GM12878 (cell line): ENCODE data around the gene CD96. TPM values are rescaled to one million over a fixed set of nuclear protein-coding genes. Genes with fewer than 3 reads are reported as not detected.
"Not testable (repeated sequence)": the region's sequence is repeated elsewhere in the genome, so short reads cannot be mapped to it uniquely, and the experiment has no call there.

ENCODE experiments used
- ATAC-seq: fragments of 200-7000 bp; cut with Tn5 transposase; 3 replicates; pipeline ENCODE4 v1.9.1; 2020; ENCODE audit warnings: mild to moderate bottlenecking, moderate library complexity
- BruUV-seq: library from RNA; stranded (reverse); fragments of 400-500 nt; replicated peaks from 2 replicates; lab custom pipeline; 2021; lab: Mats Ljungman, UMichigan
- CTCF ChIA-PET: fragments of 300-600 bp; sonication (Branson Sonifier 250); formaldehyde crosslinking; extraction: SDS; loops from one replicate; lab custom pipeline; 2021; ENCODE audit warnings: inconsistent platforms; lab: Yijun Ruan, JAX
- POLR2A ChIA-PET: fragments of 350-600 bp; formaldehyde crosslinking; extraction: SDS; loops from one replicate; lab custom pipeline; 2021; ENCODE audit warnings: inconsistent platforms; lab: Charles Lee
- RAD21 ChIA-PET: fragments of 300-600 bp; sonication (Branson Sonifier 250); formaldehyde crosslinking; loops from one replicate; lab custom pipeline; 2023; ENCODE audit warnings: antibody characterized with exemption; ENCODE audit not compliant: unreplicated experiment; lab: Charles Lee
- SMC1A ChIA-PET: fragments of 300-600 bp; sonication (Branson Sonifier 250); formaldehyde crosslinking; loops from one replicate; lab custom pipeline; 2023; ENCODE audit not compliant: unreplicated experiment, uncharacterized antibody; lab: Charles Lee
- DNase-seq: peaks from one replicate; pipeline ENCODE4 v3.0.0-alpha.2; 2011; ENCODE audit warnings: low read depth, low spot score
- FAIRE-seq: peaks from 3 replicates; lab custom pipeline; 2011; peaks lifted over from hg19 to GRCh38; lab: Jason Lieb, UNC
- H2AFZ ChIP-seq: 2 replicates; pipeline ENCODE4 v1.6.0; 2011; ENCODE audit warnings: low read depth, low read length, control low read depth; ENCODE audit not compliant: control insufficient read depth
- H3K27ac ChIP-seq: 2 replicates; pipeline ENCODE4 v1.5.1; 2011; ENCODE audit warnings: control low read depth; ENCODE audit not compliant: control insufficient read depth, insufficient read depth
- H3K27me3 ChIP-seq, 2 experiments: replicated peaks in 1 of 2; 2 replicates each; pipeline versions ENCODE4 v1.6.0 to v1.6.1; 2011; ENCODE audit warnings: low read length in 1 of 2; ENCODE audit not compliant: control insufficient read depth in 2 of 2, insufficient read depth in 2 of 2
- H3K36me3 ChIP-seq, 2 experiments: 2 replicates each; pipeline ENCODE4 v1.5.1; 2011; ENCODE audit warnings: low read length in 1 of 2; ENCODE audit not compliant: control insufficient read depth in 2 of 2, insufficient read depth in 2 of 2
- H3K4me1 ChIP-seq: 2 replicates; pipeline ENCODE4 v1.6.1; 2011; ENCODE audit warnings: mild to moderate bottlenecking, low read length, moderate library complexity, mixed read lengths; ENCODE audit not compliant: control insufficient read depth, insufficient read depth
- H3K4me2 ChIP-seq: 2 replicates; pipeline ENCODE4 v1.6.0; 2011; ENCODE audit warnings: control low read depth; ENCODE audit not compliant: control insufficient read depth, insufficient read depth
- H3K4me3 ChIP-seq: fragments of 200-600 bp; sonication (generic); 2 replicates; pipeline ENCODE4 v1.5.1; 2016
- H3K79me2 ChIP-seq: 2 replicates; pipeline ENCODE4 v1.6.0; 2011; ENCODE audit warnings: low read length; ENCODE audit not compliant: control insufficient read depth, insufficient read depth
- H3K9ac ChIP-seq: 2 replicates; pipeline ENCODE4 v1.8.0; 2011; ENCODE audit warnings: low read length, control low read depth, mixed read lengths; ENCODE audit not compliant: control insufficient read depth, insufficient read depth
- H3K9me3 ChIP-seq: replicated peaks from 3 replicates; pipeline ENCODE4 v1.5.1; 2011; ENCODE audit warnings: mild to moderate bottlenecking, low read length; ENCODE audit not compliant: control insufficient read depth, insufficient read depth
- H4K20me1 ChIP-seq: 2 replicates; pipeline ENCODE4 v1.6.0; 2011; ENCODE audit not compliant: control insufficient read depth, insufficient read depth
- NFXL1 ChIP-seq: fragments of 450-650 bp; IDR thresholded peaks from 2 replicates; pipeline ENCODE4 v1.6.1; 2017; ENCODE audit warnings: antibody characterized with exemption, mild to moderate bottlenecking, borderline replicate concordance
- NR2F1 ChIP-seq: fragments of 450-650 bp; conservative IDR thresholded peaks from 2 replicates; pipeline ENCODE4 v1.6.1; 2017; ENCODE audit warnings: mild to moderate bottlenecking
- RAD21 ChIP-seq: IDR thresholded peaks from 2 replicates; pipeline ENCODE4 v1.6.1; 2011; ENCODE audit warnings: mild to moderate bottlenecking, low read depth, low read length, moderate library complexity; ENCODE audit not compliant: insufficient read depth
- SREBF2 ChIP-seq: IDR thresholded peaks from 2 replicates; pipeline ENCODE4 v1.6.1; 2012; ENCODE audit warnings: mild to moderate bottlenecking, low read length
- WGBS: methylation state at CpG from one replicate; pipeline ENCODE4 v1.1.6; 2016; ENCODE audit warnings: low lambda C conversion rate; ENCODE audit not compliant: insufficient replicate concordance, insufficient coverage; ENCODE audit errors: missing lambda C conversion rate; 5-methylcytosine and 5-hydroxymethylcytosine counted together
- in situ Hi-C: fragments of 300-500 bp; cut with MboI; formaldehyde crosslinking; loops from 9 replicates; pipeline ENCODE4 v1.14.3; 2018; ENCODE audit warnings: mixed read lengths
- intact Hi-C: fragments of 100-400 bp; cut with micrococcal nuclease; formaldehyde crosslinking; loops from one replicate; pipeline ENCODE4 v1.14.2; 2022; ENCODE audit not compliant: unreplicated experiment
- polyA plus RNA-seq, 11 experiments: library from polyadenylated mRNA; depleted of rRNA in 4 of 11; unstranded in 6 of 11; stranded (reverse) in 5 of 11; fragments of >200 nt; fragmentation: Nextera tagmentation in 4 of 11; fragmentation: Illumina TruSeq in 1 of 11; extraction: Ambion mirVana in 4 of 11; extraction: Trizol in 1 of 11; gene quantifications; 1 replicate in 1 of 11; 2 replicates in 10 of 11; pipeline versions ENCODE4 v1.2.1 to v1.2.3, GENCODE V29; 2011 to 2016; ENCODE audit warnings: inconsistent platforms in 2 of 11, missing spikeins in 2 of 11, low read depth in 1 of 11
- total RNA-seq, 4 experiments: library from RNA; depleted of rRNA in 3 of 4; stranded (reverse); fragments of >200 nt in 3 of 4; fragmentation: Illumina TruSeq in 1 of 4; extraction: Trizol in 1 of 4; gene quantifications; 2 replicates each; pipeline versions ENCODE4 v1.2.1 to v1.2.3, GENCODE V29; 2013 to 2021
- TF ChIP-seq, protein P1 (sequence below): fragments of 450-650 bp; IDR thresholded peaks from 2 replicates; pipeline ENCODE4 v1.6.1; 2017; ENCODE audit warnings: mild to moderate bottlenecking, moderate library complexity
- TF ChIP-seq, protein P2 (sequence below): IDR thresholded peaks from 2 replicates; pipeline ENCODE4 v1.6.1; 2011; ENCODE audit warnings: low read depth, mild to moderate bottlenecking, low read length, moderate library complexity, borderline replicate concordance; ENCODE audit errors: extremely low read depth

Gene CD96
- total and polyA plus RNA-seq, 10 of the 15 experiments (the other 5 are each of a cell fraction or from before 2014, with no cell fraction given): 0.13 to 10.1 (median 0.47) TPM

DNA sequence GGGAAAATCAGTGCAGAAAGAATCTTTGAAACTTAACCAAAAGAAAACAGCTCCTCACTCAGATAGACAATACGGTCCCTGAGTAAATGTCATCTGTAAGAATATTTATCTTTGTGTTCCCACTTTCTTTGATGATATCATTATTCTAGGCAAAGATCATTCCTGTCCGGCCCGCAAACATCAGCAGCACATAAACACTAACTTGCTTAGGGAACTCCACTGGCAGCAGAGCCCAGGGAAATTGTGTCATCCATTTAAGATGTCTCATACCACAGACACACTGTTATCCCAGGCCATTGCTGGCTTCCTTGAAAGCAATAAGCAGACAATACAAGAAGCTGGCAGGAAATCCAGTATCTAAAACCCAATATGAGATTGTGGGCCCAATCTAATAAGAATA is 20.1 kb upstream of the CD96 start (continued):
- TF ChIP-seq, protein P1, sequence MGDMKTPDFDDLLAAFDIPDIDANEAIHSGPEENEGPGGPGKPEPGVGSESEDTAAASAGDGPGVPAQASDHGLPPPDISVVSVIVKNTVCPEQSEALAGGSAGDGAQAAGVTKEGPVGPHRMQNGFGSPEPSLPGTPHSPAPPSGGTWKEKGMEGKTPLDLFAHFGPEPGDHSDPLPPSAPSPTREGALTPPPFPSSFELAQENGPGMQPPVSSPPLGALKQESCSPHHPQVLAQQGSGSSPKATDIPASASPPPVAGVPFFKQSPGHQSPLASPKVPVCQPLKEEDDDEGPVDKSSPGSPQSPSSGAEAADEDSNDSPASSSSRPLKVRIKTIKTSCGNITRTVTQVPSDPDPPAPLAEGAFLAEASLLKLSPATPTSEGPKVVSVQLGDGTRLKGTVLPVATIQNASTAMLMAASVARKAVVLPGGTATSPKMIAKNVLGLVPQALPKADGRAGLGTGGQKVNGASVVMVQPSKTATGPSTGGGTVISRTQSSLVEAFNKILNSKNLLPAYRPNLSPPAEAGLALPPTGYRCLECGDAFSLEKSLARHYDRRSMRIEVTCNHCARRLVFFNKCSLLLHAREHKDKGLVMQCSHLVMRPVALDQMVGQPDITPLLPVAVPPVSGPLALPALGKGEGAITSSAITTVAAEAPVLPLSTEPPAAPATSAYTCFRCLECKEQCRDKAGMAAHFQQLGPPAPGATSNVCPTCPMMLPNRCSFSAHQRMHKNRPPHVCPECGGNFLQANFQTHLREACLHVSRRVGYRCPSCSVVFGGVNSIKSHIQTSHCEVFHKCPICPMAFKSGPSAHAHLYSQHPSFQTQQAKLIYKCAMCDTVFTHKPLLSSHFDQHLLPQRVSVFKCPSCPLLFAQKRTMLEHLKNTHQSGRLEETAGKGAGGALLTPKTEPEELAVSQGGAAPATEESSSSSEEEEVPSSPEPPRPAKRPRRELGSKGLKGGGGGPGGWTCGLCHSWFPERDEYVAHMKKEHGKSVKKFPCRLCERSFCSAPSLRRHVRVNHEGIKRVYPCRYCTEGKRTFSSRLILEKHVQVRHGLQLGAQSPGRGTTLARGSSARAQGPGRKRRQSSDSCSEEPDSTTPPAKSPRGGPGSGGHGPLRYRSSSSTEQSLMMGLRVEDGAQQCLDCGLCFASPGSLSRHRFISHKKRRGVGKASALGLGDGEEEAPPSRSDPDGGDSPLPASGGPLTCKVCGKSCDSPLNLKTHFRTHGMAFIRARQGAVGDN: no peak
- TF ChIP-seq NFXL1: no peak
- TF ChIP-seq SREBF2: no peak
- TF ChIP-seq RAD21: no peak
- TF ChIP-seq, protein P2, sequence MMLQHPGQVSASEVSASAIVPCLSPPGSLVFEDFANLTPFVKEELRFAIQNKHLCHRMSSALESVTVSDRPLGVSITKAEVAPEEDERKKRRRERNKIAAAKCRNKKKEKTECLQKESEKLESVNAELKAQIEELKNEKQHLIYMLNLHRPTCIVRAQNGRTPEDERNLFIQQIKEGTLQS: no peak
- TF ChIP-seq NR2F1: no peak
- TF ChIP-seq, all 136 proteins: peak for 0

DNA sequence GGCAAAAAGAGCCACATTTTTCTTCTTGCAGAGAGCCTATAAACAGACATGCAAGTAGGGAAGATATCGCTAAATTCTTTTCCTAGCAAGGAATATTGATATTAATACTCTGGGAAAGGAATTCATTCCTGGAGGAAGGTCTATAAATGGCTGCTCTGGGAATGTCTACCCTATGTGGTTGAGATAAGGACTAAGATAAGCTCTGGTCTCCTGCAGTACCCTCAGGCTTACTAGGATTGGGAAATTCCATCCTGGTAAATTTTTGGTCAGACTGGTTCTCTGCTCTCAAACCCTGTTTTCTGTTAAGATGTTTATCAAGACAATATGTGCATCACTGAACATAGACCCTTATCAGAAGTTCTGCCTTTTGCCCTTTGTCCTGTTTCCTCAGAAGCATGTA is 17.5 kb upstream of the CD96 start:
- H3K4me3 ChIP-seq, H3K27me3 ChIP-seq, FAIRE-seq, H3K36me3 ChIP-seq, H3K9me3 ChIP-seq, H4K20me1 ChIP-seq, RAD21 ChIA-PET, ATAC-seq, H3K9ac ChIP-seq, BruUV-seq, H3K4me1 ChIP-seq, intact Hi-C loops, H2AFZ ChIP-seq, H3K79me2 ChIP-seq, in situ Hi-C loops, DNase-seq, POLR2A ChIA-PET, H3K4me2 ChIP-seq, H3K27ac ChIP-seq: not testable (repeated sequence)
- ChIA-PET CTCF (interaction anchor here (1.4 to 2.5 kb wide), 2 partner anchors 15 to 20 kb away, joined by 3 to 16 read pairs; no protein-coding TSS in a partner anchor), SMC1A (interaction anchor here (2.2 kb wide), 1 partner anchor 9 kb away, joined by 9 read pairs; no protein-coding TSS in a partner anchor)
- WGBS: 47% methylated on average over 1 of the region's 1 CpG
